Measurements from ENCODE around the gene FILIP1L.
A peak's percentile ranks its signal among the peaks of the same experiment; 100 is the strongest.

FILIP1L gene

GRCh38 chr3:99969136-99969535 lies 145.2 kb downstream of the FILIP1L start:
- DNase-seq, result peak; percentile 92 to 95

GRCh38 chr3:99967796-99968195 lies 146.5 kb downstream of the FILIP1L start:
- DNase-seq, result no peak

GRCh38 chr3:99966662-99967416 lies 147.5 kb downstream of the FILIP1L start:
- DNase-seq, result no peak

- no peak for DNase-seq
Measured at GRCh38 chr3:99965681-99966408, 148.5 kb downstream of the FILIP1L start.

GRCh38 chr3:99965077-99965476 lies 149.2 kb downstream of the FILIP1L start:
- DNase-seq, result no peak

GRCh38 chr3:99962703-99963102 lies 151.6 kb downstream of the FILIP1L start:
- DNase-seq, result no peak

- DNase-seq, result no peak
Measured at GRCh38 chr3:99961756-99962515, 152.4 kb downstream of the FILIP1L start.

- no peak for DNase-seq
Measured at GRCh38 chr3:99960941-99961340, 153.4 kb downstream of the FILIP1L start.

- no peak for DNase-seq
Measured at GRCh38 chr3:99960123-99960878, 154.0 kb downstream of the FILIP1L start.

GRCh38 chr3:99958222-99958912 lies 155.9 kb downstream of the FILIP1L start:
- DNase-seq, result no peak

- DNase-seq, result no peak
Measured at GRCh38 chr3:99957151-99957796, 157.0 kb downstream of the FILIP1L start.

- no peak for DNase-seq
Measured at GRCh38 chr3:99955773-99956562, 158.3 kb downstream of the FILIP1L start.

GRCh38 chr3:99954914-99955644 lies 159.2 kb downstream of the FILIP1L start:
- no peak for DNase-seq

- peak in 1 of 2 donors; percentile 8 for DNase-seq
Measured at GRCh38 chr3:99953596-99953995, 160.7 kb downstream of the FILIP1L start.

- no peak for DNase-seq
Measured at GRCh38 chr3:99952306-99952705, 162.0 kb downstream of the FILIP1L start.

GRCh38 chr3:99951701-99952100 lies 162.6 kb downstream of the FILIP1L start:
- no peak for DNase-seq

- DNase-seq, result peak; percentile 38 to 68
Measured at GRCh38 chr3:99950921-99951320, 163.4 kb downstream of the FILIP1L start.

- DNase-seq, result no peak
Measured at GRCh38 chr3:99949956-99950670, 164.2 kb downstream of the FILIP1L start.

- no peak for DNase-seq
Measured at GRCh38 chr3:99948467-99949089, 165.7 kb downstream of the FILIP1L start.

Measured in inflammatory macrophage (primary cell).